Right forelimb (tissue), 1 donor: ENCODE measurements around the gene TBCEL.
A peak's percentile ranks its signal among the peaks of the same experiment; 100 is the strongest.

Experiments
- DNase-seq: peaks from one replicate; pipeline ENCODE4 v3.0.0-alpha.2; 2018

The TBCEL gene

DNA sequence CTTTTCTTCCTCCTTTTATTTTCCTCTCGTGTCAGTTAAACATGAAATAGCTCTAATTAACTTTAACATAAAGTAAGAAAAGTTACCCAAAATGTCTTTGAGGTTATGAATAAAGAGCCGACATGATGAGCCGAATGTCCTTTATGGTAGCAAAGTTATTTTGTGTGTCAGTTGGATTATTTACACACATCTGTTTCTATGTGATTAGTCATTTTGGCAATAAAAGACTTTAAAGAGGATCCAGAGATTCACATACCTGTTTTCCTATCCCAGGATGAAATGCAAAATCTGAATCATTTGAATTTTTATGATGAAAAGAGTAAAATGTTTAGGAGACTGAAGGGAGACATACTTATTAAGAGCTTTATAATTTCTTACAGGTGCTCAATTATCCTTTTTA, 43.1 kb downstream of the TBCEL start:
- no peak for DNase-seq

DNA sequence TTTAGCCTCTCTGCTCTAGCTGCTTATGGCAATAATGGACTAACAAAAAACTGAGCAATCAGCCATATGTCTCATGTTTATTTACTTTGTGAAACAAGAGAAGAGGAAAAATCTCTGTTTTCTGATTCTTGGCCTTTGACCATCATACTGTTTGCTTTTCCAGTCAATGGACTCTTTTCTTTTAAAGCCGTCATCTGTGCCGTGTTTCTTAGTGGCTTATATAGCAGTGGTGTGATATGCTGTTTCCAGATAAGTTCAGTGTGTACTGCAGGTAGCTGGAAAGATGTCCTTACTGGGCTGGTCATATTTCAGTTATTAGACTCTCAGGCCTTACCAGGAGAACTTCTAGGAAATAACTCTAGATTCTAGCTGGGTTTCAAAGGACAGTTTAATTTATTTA, 43.6 kb downstream of the TBCEL start:
- no peak for DNase-seq

DNA sequence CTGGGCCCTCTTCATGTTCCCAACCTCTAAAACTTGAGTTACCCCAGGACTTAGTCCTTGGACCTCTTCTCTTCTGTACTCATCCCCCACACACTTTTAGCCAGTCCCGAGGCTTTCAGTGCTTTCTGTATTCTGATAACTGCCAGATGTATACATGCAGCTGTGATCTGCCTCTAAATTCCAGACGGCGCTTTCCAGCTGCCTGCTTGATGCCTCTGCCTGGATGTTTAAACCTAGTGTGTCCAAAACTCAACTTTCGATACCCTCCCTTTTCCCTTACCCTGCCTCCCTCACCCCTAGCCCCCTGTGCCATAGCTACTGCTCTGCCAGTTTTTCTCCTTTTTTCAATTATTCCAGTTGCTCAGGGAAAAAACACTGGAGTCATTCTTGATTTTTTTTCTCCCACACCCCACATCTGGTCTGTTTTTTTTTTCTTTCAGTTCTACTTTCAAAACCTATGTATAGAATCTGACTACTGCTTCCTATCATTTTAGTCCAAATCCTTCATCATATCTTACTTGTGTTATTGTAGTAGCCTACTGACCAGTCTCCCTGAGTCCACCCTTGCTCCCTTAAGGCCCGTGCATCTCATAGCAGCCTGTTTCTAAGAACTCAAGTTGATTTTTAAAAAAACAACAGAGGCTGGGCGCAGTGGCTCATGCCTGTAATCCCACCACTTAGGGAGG, 44.2 kb downstream of the TBCEL start:
- DNase-seq = no peak

DNA sequence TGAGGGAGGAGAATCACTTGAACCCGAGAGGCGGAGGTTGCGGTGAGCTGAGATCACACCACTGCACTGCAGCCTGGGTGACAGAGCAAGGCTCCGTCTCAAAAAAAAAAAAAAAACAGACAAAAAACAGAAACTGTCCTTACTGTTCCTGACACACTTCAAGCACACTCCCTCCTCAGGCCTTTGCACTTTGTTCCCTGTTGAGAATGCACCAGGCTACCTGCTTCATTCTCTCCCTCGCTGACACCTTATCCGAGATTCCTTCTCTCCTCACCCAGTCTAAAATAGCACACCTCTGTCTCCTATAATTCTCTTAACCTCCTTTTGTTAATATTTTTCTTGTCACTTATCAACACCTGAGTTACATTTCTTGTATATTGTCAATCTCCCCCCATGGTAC, 44.9 kb downstream of the TBCEL start:
- DNase-seq = no peak

DNA sequence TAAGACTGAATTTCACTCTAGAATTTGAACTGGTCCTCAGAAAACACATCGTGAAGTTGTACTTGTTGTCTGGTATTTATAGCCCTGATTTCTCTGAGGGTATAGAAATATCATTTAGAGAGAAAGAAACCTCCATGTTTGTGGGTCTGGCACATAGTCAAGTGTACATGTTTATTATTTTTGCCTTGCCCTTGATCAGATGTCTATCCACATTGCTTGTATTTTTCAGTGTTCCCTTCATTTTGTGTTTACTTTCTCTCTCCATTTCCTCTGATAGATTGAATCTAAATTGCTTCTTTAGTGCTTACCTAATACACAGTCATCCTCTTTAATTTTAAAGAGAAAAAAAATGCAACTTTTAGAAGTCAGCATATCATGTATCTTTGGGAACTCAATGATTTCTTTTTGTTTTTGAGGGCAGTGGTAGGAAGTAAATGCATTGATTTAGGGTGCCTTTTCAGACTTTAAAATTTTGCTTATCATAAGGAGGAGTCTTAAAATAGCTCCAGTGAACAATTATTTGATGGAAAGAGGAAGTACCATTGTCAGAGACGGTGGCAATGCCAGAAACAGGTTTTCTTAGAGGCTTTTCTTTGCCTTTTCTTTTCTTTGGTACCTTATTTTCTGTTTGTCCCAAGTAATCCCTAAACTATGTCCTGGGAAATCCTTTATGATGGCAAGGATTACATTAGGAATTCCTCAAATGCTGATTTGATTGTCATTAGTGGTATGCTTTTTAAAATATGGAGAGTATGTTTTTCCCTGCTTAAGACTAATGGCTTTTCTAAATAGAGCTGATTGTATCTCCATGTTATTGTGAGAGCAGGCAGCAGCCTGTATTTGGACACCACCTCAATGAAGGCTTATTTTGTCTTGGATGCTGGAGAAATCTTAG, 47.3 kb downstream of the TBCEL start:
- no peak for DNase-seq

DNA sequence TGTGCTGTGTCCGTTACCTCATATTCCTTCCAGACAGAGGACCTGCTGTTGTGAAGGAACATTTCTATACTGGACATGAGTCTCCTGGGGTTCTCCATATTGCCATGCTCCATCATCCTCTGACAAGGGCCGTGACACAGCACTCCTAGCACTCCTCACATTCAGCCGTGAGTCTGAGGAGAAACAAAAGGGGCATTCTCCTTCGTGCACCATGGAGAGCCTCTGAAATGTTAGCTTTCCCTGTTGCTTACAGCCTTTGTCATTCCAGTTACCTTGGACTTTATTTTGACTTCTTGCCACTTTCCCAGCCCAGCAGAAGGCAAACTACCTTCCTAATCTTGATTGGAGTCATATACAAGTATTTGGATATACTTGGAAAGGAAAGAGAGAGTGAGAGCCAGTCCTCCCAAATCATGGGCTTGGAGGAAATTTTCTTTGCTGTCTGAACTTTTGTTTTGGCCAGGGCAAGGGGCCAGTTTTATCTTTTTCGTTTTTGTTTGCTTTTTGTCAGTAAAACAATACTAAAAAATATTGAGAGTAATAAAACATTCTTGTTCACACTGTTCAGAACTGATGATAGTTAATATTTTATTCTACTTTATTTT, 48.0 kb downstream of the TBCEL start:
- DNase-seq = no peak

DNA sequence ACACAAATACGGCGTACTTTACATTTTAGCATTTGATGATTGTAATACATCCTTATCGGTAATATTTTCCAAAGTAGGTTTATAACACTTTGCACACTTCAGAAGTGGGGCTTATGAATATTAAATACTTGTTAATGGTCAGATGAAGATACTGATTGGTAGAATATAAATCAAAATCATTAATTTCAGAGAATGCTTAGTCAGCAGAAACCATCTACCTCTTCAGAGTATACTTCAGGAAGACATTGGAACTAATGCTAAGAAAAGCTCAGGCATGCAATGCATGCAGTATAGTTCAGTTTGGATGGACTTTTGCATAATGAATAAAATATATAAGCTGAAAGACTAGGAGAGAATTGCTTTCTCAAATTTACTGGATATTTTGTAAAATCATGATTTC, 57.4 kb downstream of the TBCEL start:
- no peak for DNase-seq

DNA sequence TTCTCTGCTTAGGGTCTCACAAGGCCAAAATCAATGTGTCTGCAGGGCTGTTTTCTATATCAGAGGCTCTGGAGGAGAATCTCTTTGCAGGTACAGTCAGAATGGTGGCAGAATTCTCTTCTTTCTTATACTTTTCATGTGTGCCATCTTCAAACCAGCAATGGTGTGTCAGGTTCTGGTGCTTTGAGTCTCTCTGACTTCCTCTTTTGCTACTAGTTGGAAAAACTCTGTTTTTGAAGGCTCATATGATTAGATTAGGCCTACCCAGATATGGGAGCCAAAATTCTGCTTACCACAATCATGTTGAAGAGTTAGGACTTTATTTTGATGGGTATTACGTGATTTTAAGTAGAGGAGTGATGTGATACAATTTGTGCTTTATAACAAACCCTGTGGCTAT, 58.3 kb downstream of the TBCEL start:
- no peak for DNase-seq

DNA sequence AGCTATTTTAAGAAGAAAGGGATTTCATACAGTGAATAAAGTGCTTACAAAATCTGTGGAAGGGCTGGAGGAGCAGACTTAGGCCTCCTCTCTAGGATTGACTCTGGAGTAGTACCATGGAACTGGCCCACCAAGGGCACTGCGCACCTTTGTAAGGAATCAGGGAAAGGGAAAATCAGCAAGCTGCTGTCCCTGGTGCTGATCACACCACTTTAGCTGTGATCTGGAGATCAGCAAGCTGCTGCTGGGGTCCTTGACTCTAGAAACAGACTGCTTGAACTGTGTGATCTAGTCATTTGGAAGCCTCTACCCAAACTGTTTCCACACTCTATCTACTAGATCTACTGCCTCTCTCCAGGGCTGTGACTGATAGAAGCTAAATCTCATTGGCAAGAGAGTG, 58.8 kb downstream of the TBCEL start:
- DNase-seq = no peak

DNA sequence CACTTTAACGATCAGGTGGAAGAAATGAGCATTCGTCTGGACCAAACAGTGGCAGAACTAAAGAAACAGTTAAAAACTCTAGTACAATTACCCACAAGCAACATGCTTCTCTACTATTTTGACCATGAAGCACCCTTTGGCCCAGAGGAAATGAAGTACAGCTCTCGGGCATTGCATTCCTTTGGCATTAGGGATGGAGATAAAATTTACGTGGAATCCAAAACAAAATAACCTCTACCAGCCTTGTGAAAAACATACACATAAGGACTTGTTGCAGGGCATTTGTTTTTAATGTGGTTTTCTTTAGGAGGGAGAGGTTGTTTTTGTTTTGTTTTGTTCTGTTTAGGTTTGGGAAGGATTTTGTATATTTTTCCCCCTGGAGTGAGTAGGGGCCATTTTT, 63.0 kb downstream of the TBCEL start:
- DNase-seq = no peak

DNA sequence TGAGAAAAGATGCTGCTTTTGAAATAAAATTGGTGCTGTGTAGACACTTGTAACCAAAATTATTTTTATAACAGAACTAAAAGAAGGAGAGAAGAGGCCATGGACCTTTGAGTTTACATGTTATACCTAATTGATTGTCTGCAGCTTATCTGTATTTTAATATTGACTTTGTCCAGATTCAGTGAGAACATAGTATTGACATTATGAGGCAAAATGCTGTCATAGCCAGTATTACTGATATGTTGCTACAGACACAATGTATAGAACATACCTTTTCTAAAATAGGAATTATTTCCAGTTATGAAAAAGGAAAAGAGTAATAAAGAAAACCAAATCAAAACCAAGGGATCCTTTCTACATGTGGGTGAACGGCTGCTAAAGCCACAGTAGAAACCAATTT, 65.7 kb downstream of the TBCEL start:
- no peak for DNase-seq

DNA sequence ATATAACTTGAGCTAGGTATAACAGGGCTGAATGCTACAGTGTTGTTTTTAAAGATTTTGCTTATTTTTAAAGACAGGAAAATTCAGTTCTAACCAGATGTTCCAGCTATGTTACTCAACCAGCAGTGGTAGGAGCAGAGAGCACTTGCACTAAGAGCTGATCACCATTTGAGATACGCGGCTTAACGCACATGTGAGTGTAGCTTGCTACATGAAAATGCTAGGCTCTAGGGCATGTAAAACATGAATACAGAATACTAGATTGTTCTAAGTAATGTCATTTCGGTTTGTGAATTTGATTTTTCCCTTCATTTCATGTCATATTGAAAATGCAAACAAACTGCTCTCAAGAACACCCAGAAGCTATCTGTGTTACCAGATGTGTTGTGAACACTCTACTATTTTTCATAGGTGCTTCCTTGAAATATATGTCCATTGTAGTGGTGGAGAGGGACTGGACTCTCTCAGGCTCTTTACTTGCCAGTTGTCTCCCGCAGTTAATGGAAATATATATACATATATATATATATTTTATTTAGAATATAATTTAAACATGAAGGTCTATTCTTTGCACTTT, 66.3 kb downstream of the TBCEL start:
- no peak for DNase-seq

DNA sequence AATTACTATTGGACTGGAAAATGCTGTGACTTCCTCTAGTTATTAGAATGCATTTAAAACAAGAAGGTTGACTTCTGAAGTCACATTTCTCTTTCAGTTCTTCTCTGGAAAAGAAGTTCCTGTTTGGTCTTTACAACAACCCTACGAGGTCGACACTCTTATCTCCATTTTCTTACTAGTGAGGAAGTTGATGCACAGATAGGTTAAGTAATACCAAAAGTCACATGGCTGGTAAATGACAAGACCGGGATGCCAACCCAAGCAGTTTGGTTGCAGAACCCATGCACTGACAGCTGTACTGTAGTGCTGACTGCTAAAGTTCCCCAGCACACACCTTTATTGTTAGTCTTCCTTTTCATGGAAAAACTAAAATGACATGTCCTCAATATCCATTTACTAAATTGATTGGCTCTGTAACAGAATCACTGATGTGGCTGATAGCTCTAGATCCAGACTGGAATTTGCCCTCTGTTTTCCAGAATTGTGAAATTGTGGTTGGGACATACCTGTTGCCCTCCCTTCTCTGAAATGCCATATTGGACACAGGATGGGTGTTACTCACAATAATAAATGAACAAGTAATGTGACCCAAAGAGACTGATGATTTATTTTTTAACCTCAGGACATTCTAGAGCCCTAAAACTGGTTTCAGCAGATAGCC, 67.7 kb downstream of the TBCEL start:
- DNase-seq = no peak

DNA sequence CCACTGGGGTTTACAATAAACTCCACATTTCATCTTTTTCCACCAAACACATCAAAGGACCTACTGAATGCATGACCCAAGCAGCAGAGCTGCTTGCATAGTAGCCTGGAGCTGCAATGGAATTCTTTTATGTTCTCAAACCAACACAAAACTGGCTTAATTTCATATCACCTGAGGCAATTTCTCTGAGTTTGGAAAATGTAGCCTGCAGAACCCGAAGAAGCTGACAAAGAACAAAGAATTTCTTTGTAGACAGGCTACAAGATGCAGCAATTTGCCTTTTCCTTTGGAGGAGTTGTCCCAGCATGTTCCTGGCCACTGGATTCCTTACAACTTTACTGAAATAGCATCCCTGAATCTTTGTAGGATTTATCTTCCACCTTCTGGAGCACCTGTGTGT, 71.7 kb downstream of the TBCEL start:
- no peak for DNase-seq

DNA sequence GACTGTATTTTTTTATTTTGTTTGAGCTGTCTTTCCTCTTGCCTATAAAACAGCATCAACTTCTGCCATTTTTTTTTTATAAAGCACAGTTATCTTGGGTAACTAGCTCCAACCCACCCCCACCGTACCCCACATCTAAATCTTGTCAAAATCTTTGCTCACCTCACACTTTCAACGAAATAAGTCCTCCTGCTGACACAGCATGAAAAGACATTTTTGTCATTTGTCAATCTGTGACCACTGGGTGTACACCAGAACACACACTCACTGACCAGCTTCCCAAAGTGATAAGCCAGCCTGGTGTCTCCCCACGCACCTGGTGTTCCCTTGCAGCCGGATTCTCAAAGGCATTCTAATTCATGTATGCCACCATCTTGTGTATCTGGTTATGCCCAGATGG, 75.5 kb downstream of the TBCEL start:
- DNase-seq = no peak

DNA sequence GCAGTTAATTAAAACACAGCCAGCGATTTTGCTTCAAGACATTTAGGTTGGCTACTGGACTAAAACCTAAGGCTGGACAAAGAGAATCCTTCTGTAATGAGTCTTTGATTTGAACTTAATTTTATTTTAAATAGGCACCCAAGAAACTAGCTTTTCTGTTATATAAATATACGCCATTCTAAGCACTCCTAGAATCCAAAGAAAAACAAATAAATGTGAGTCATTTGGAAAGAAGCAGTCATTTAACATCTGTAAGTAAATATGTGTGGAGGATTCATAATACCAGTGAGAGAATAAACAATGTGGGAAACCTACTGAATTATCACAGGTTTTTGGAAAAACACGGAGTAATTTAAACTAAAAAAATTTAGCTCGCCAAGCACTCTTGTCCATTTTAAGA, 76.0 kb downstream of the TBCEL start:
- no peak for DNase-seq

DNA sequence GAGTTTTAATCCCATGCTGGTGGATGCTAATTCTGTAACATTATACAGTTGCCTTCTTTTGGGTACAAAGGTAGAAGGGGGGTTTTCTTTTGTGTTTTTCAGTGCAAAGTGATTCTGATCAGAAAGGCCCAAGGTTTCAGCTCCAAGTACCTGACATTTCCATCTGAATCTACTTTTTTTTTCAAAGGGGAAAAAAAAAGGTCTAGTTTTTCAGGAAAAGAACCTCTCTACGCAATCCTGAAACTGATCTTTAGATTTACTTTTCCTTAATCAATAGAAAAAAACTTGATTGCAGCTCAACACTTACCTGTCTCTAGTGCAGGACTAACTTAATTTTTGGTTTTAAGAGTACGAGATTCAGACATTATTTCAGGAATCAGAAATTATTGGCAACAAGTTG, 77.0 kb downstream of the TBCEL start, which contains the start of gene TECTA:
TSS of gene TECTA (plus strand) at position 301 of the 400 bp plus-strand sequence. CDS start 1,423 bp downstream, outside the sequence.
- no peak for DNase-seq

DNA sequence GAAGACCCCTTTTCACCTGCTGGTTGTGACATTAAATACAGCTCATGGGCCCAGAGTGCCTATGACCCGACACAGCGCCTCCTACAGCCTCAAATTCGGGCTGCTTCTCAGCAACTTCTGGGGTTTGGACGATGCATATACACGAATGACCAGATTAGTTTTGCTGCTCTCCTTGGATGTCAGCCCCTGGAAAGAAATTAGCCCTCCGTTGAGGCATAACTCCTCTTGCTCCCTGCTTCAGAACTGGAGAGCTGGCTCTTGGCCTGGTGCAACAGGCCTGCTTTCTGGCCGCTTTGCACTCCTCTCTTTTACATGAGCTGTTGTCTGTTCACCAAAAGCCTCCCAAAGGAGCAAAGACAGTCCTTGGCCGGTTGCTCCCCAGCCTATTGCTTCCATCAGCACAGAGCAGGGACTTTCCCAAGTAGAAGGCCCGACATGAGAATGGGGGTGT, 80.4 kb downstream of the TBCEL start:
- DNase-seq = peak; percentile 50

DNA sequence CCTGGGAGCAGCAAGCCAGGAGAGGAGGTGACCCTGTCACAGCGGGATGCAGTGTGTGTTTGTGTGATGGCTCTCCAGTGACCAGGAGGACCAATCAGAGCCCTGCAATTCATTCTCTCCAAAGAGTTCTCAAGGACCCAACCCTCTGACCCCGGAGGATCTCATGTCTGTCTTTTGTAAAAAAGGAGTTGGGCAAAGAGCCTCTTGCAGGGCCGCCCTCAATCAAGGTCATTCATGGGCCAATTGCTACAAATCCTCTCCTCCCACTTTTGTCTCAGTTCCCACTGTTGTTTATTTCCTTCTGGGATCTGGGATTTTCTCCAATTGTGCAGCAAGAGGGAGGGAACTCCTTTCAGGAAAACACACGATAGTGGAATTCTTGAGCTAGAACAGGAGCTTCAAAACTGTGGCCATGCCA, 81.2 kb downstream of the TBCEL start:
- DNase-seq = peak; percentile 54

DNA sequence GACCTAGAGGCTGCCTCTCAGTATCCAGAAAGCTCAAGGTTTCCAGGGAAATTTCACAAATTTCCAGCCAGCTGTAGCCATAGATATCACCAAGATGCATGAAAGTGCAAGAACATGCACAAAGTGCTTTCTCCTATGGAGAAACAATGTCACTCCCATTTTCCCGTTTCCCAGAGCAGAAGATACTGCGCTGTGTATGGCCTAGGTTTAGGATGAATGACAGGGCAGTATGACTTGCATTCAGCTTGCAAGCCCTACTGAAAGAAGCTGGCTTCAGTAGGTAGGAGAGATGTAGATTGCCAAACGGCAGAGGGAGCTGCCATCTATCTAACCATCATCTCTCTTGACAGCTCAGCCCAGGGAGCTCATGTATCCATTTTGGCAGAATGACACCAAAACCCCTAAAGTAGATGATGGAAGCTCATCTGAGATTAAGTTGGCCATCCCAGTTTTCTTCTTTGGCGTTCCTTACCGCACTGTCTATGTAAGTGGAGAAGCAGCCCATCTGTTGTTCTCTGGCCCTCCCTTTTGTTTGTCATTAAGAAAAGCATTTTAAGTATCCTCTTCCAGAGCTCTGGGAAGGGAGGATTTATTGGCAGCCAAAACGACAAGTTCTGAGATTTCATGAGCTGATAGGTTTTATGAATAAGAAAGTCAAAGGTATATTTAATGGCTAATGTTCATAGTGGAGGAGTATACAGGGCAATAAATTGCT, 81.7 kb downstream of the TBCEL start:
- no peak for DNase-seq

DNA sequence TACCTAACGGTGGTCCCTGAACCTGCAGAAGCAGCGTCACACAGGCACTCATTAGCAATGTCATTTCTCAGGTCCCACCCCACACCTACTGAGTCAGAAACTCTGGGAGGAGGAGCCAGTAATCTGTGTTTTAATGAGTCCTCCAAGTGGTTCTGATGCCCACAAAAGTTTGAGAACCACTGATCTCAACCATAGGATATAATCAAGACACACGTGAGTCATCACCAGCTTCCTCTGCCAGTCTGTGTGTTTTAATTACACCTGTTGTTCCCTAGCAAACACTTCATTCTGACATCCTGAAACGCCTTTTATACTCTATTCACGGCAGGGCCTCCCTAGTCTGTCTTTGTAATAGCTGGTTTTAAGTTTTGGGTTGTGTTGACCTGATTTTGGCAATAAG, 82.9 kb downstream of the TBCEL start:
- no peak for DNase-seq

DNA sequence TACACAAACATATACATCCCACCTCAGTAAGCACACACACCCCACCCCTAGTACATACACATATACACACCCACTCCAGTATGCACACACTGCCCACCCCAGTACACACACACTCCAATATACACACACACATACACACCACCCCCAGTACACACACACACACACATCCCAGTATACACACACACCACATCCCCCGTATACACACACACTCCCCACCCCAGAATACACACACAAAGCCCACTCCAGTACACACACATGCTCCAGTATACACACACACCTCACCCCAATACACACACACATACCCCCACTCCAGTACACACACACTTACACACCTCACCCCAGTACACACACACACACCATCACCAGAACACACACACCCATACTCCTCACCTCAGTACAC, 84.5 kb downstream of the TBCEL start:
- no peak for DNase-seq
